ENCODE measurements around the gene STOX2.

GRCh38 chr4:183968931-183969330 is 63.8 kb downstream of the STOX2 start:
- no peak for TF ChIP-seq REST (IDR thresholded peaks at IDR 0.05; ENCODE audit: insufficient read depth in 1 of 2, low read depth in 2 of 2, low read length in 2 of 2)
- TF ChIP-seq TAF1 (IDR thresholded peaks at IDR 0.05; ENCODE audit: borderline replicate concordance, insufficient read depth, low read length) = no peak
